ENCODE data around the gene OTOR.

DNA sequence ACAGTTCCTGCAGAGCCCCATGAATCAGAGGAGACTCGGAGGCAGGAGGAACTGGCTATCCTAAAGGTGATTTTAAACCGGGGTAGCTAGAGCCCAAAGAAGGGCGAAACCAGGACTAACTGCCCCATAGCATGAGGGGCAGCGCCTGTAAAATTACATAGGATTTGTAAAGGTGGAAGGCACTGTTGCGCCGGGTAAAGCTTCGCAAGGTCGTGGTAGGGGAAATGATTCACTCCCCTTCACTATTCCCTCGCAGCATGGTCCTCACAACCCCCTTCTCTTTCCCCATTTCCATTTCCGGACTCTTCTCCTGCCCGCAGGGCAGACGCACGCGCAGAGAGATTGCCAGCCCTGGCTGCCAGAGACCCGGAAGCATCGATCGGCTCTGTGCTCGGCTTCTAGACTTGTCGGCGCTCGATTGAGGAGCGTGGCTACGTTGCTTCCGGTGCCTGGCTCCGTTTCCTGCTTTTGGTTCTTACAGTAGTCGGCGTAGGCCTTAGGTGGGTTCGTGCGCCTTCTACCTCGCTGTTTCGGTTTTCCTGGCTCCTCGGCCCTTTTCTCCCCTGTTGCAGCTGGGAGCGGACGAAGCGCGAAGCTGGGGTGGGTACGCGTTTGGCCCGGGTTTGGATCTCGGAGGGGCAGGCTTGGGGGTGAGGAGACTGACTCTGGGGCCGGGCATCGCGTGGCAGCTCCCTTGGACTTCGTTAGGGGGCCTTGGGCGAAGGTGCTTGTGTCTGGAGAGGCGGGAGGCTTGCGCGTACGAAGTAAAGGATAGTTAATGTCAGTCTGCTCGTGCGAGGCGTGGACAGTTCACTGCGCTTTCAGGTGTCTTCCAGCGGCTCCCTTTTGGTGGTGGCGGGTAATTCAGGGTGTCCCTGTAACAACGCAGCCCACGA lies 18.3 kb upstream of the OTOR start, which contains the start of gene SNRPB2:
- TF ChIP-seq SPI1 (IDR thresholded peaks at IDR 0.05; ENCODE audit: low read depth, low read length) (peak; percentile 53), POLR2AphosphoS5 (IDR thresholded peaks at IDR 0.05; ENCODE audit: low read depth, low read length) (peak; percentile 96), POLR2A (IDR thresholded peaks at IDR 0.05; ENCODE audit: low read depth, low read length) (peak; percentile 98), PAX5 (IDR thresholded peaks at IDR 0.05; ENCODE audit: insufficient read depth, low read length, severe bottlenecking) (no peak)

Measured in GM12891 (cell line).